ENCODE results near the gene GRM6. TPM values are rescaled to one million over a fixed set of nuclear protein-coding genes. Genes with fewer than 3 reads are reported as not detected.

The GRM6 gene
- total and polyA plus RNA-seq, 7 donors: not detected

GRCh38 chr5:178986326-178986960, 8.7 kb downstream of the GRM6 start:
- H3K9me3 ChIP-seq: no peaks in the 10 kb centered on the region
- H3K27me3 ChIP-seq (ENCODE audit: insufficient read depth in 3 of 3, low read length in 2 of 3): peaks cover 0 to 2% (median 0%) of the 10 kb centered on the region in 3 donors
- no peak for TF ChIP-seq CTCF (IDR thresholded peaks at IDR 0.05)
- no peaks in the 10 kb centered on the region for H3K4me1 ChIP-seq
- no peak for DNase-seq
- ATAC-seq: no peak
- no peaks in the 10 kb centered on the region for H3K36me3 ChIP-seq (ENCODE audit: insufficient read depth in 1 of 2, low read depth in 1 of 2)
- H3K27ac ChIP-seq: no peak overlapping the region
- WGBS, 3 donors: 97 to 98% (median 98%) methylated on average over 35 to 43 of the region's 43 CpGs
- intact Hi-C loops (cut with DNase I): no loop called here
- no peak overlapping the region for H3K4me3 ChIP-seq

GRCh38 chr5:178984145-178985072, 10.7 kb downstream of the GRM6 start:
- no peaks in the 10 kb centered on the region for H3K4me1 ChIP-seq
- no peak overlapping the region for H3K4me3 ChIP-seq
- no peak for ATAC-seq
- TF ChIP-seq CTCF (IDR thresholded peaks at IDR 0.05): no peak
- no peaks in the 10 kb centered on the region for H3K27me3 ChIP-seq (ENCODE audit: insufficient read depth in 3 of 3, low read length in 2 of 3)
- intact Hi-C loops (cut with DNase I): no loop called here
- no peak overlapping the region for H3K27ac ChIP-seq
- no peak for DNase-seq
- H3K36me3 ChIP-seq (ENCODE audit: insufficient read depth in 1 of 2, low read depth in 1 of 2): no peaks in the 10 kb centered on the region
- 95 to 97% (median 96%) methylated on average over 37 of the region's 37 CpGs for WGBS, 3 donors
- H3K9me3 ChIP-seq: peaks cover 5% of the 10 kb centered on the region

- no peak for TF ChIP-seq CTCF (IDR thresholded peaks at IDR 0.05)
- DNase-seq (no peak), ATAC-seq (no peak)
- 93 to 96% (median 94%) methylated on average over 10 of the region's 10 CpGs for WGBS, 3 donors
- Histone ChIP-seq H3K9me3 (peaks cover 8% of the 10 kb centered on the region), H3K27me3 (ENCODE audit: insufficient read depth in 3 of 3, low read length in 2 of 3) (no peaks in the 10 kb centered on the region), H3K36me3 (ENCODE audit: insufficient read depth in 1 of 2, low read depth in 1 of 2) (no peaks in the 10 kb centered on the region), H3K4me3 (no peak overlapping the region), H3K27ac (no peak overlapping the region), H3K4me1 (no peaks in the 10 kb centered on the region)
- intact Hi-C loops (cut with DNase I): no loop called here
These were observed 11.4 kb downstream of the GRM6 start for GRCh38 chr5:178983728-178984127.

- no peaks in the 10 kb centered on the region for H3K27me3 ChIP-seq (ENCODE audit: insufficient read depth in 3 of 3, low read length in 2 of 3)
- H3K27ac ChIP-seq: no peak overlapping the region
- TF ChIP-seq CTCF (IDR thresholded peaks at IDR 0.05): no peak
- ATAC-seq: no peak
- no peaks in the 10 kb centered on the region for H3K4me1 ChIP-seq
- no peak for DNase-seq
- 96 to 99% (median 98%) methylated on average over 17 of the region's 17 CpGs for WGBS, 3 donors
- peaks cover 15% of the 10 kb centered on the region for H3K9me3 ChIP-seq
- intact Hi-C loops (cut with DNase I): no loop called here
- H3K36me3 ChIP-seq (ENCODE audit: insufficient read depth in 1 of 2, low read depth in 1 of 2): no peaks in the 10 kb centered on the region
- no peak overlapping the region for H3K4me3 ChIP-seq
These were observed 12.2 kb downstream of the GRM6 start for GRCh38 chr5:178982941-178983340.
